Kidney epithelial cell (primary cell): ENCODE results near the gene STK39. TPM values are rescaled to one million over a fixed set of nuclear protein-coding genes. Genes with fewer than 3 reads are reported as not detected.
"Not testable (repeated sequence)": the region's sequence is repeated elsewhere in the genome, so short reads cannot be mapped to it uniquely, and the experiment has no call there.

Source experiments
- DNase-seq: peaks from one replicate; pipeline ENCODE4 v3.0.0-alpha.2; 2010; ENCODE audit warnings: low read depth
- H3K27me3 ChIP-seq: 2 replicates; pipeline ENCODE4 v1.6.0; 2011; ENCODE audit warnings: low read length; ENCODE audit not compliant: control insufficient read depth, insufficient read depth
- H3K36me3 ChIP-seq: 2 replicates; pipeline ENCODE4 v1.5.1; 2011; ENCODE audit warnings: low read length; ENCODE audit not compliant: control insufficient read depth, insufficient read depth
- H3K4me3 ChIP-seq: 2 replicates; pipeline ENCODE4 v1.5.1; 2011; ENCODE audit warnings: low read depth, mild to moderate bottlenecking, control low read depth, low read length
- CTCF ChIP-seq: IDR thresholded peaks from 2 replicates; pipeline ENCODE4 v1.5.1; 2011; ENCODE audit warnings: mild to moderate bottlenecking, moderate library complexity, low read length, control low read depth, inconsistent platforms; ENCODE audit not compliant: insufficient read depth, poor library complexity, severe bottlenecking
- total RNA-seq: library from RNA; depleted of rRNA; stranded (reverse); fragments of >200 nt; gene quantifications from 2 replicates; pipeline ENCODE4 v1.2.3, GENCODE V29; 2015

Gene STK39
- total RNA-seq, 1 donor from 2014 or later, result 30.1 TPM

- no peaks in the 10 kb centered on the region for H3K27me3 ChIP-seq
- no peak overlapping the region for H3K4me3 ChIP-seq
- TF ChIP-seq CTCF, result no peak
- no peaks in the 10 kb centered on the region for H3K36me3 ChIP-seq
- no peak for DNase-seq
These were observed 42.5 kb upstream of the STK39 start for GRCh38 chr2:168289880-168290279.

- peak; percentile 14 for DNase-seq
- no peak overlapping the region for H3K4me3 ChIP-seq
- no peak for TF ChIP-seq CTCF
These were observed 39.1 kb upstream of the STK39 start for GRCh38 chr2:168286535-168286934.

GRCh38 chr2:168278424-168278888 is 31.1 kb upstream of the STK39 start:
- Histone ChIP-seq H3K36me3 (no peaks in the 10 kb centered on the region), H3K27me3 (no peaks in the 10 kb centered on the region), H3K4me3 (no peak overlapping the region)
- TF ChIP-seq CTCF, result no peak
- peak; percentile 41 for DNase-seq

More at GRCh38 chr2:168286535-168286934, 39.1 kb upstream of the STK39 start:
- Histone ChIP-seq H3K36me3 (no peaks in the 10 kb centered on the region), H3K27me3 (no peaks in the 10 kb centered on the region)

- TF ChIP-seq CTCF, result no peak
These were observed 29.9 kb upstream of the STK39 start for GRCh38 chr2:168277276-168277675.

GRCh38 chr2:168272225-168272624 is 24.8 kb upstream of the STK39 start:
- Histone ChIP-seq H3K27me3 (no peaks in the 10 kb centered on the region), H3K36me3 (no peaks in the 10 kb centered on the region), H3K4me3 (no peak overlapping the region)
- no peak for TF ChIP-seq CTCF
- no peak for DNase-seq

More at GRCh38 chr2:168277276-168277675, 29.9 kb upstream of the STK39 start:
- Histone ChIP-seq H3K4me3 (no peak overlapping the region), H3K36me3 (no peaks in the 10 kb centered on the region), H3K27me3 (no peaks in the 10 kb centered on the region)
- no peak for DNase-seq

- H3K27me3 ChIP-seq, DNase-seq, H3K4me3 ChIP-seq, H3K36me3 ChIP-seq: not testable (repeated sequence)
These were observed 15.5 kb upstream of the STK39 start for GRCh38 chr2:168262926-168263325.
